GM13976 (cell line): Measurements from ENCODE around the gene CAPN15.

ENCODE experiments used
- DNase-seq: peaks from one replicate; pipeline ENCODE4 v3.0.0; 2012; ENCODE audit warnings: low spot score
- CTCF ChIP-seq: IDR thresholded peaks from 2 replicates; pipeline ENCODE4 v1.5.1; 2012; ENCODE audit warnings: borderline replicate concordance, mild to moderate bottlenecking; ENCODE audit not compliant: insufficient read depth; ENCODE audit errors: extremely low read depth, missing control alignments, control extremely low read depth
- in situ Hi-C: fragments of 300-500 bp; cut with MboI; formaldehyde crosslinking; loops from one replicate; pipeline ENCODE4 v1.12.0; 2022; ENCODE audit warnings: low sequenced_read_pairs, mixed read lengths, inconsistent platforms; ENCODE audit not compliant: unreplicated experiment

The CAPN15 gene

GRCh38 chr16:561957-562938 is 34.7 kb downstream of the CAPN15 start:
- no peak for DNase-seq
- in situ Hi-C loops, result no loop called here
- TF ChIP-seq CTCF, result no peak

- DNase-seq, result no peak
- in situ Hi-C loops, result no loop called here
- no peak for TF ChIP-seq CTCF
Measured at GRCh38 chr16:563072-563644, 35.6 kb downstream of the CAPN15 start.

GRCh38 chr16:564690-565418 is 37.3 kb downstream of the CAPN15 start:
- in situ Hi-C loops, result no loop called here
- no peak for DNase-seq
- TF ChIP-seq CTCF, result no peak

GRCh38 chr16:565419-566330 is 38.2 kb downstream of the CAPN15 start:
- TF ChIP-seq CTCF, result no peak
- no peak for DNase-seq
- in situ Hi-C loops, result no loop called here

- TF ChIP-seq CTCF, result no peak
- DNase-seq, result peak; percentile 94
- in situ Hi-C loops, result no loop called here
Measured at GRCh38 chr16:566475-567372, 39.2 kb downstream of the CAPN15 start, which contains the start of gene NHLRC4. NHLRC4 (plus strand) TSS chr16:567005; CDS start chr16:568048, 1,043 bp downstream.
